Measurements from ENCODE around the gene MAGED4.
"Not testable (repeated sequence)": the region's sequence is repeated elsewhere in the genome, so short reads cannot be mapped to it uniquely, and the experiment has no call there.

- TF ChIP-seq SUZ12 (IDR thresholded peaks at IDR 0.05); FOXM1 (IDR thresholded peaks at IDR 0.05; ENCODE audit: borderline replicate concordance): not testable (repeated sequence)
Observed at GRCh38 chrX:52150667-52151066, 34.0 kb upstream of the MAGED4 start.

All from HEK293T (cell line).